K562 (cell line): Measurements from ENCODE around the gene CPLX3. TPM values are rescaled to one million over a fixed set of nuclear protein-coding genes. Genes with fewer than 3 reads are reported as not detected.
A peak's percentile ranks its signal among the peaks of the same experiment; 100 is the strongest.

Source experiments
- ATAC-seq: fragments of 200-7000 bp; cut with Tn5 transposase; 3 replicates; pipeline ENCODE4 v1.9.1; 2020; ENCODE audit warnings: moderate library complexity
- BruUV-seq: library from RNA; stranded (reverse); fragments of 400-500 nt; replicated peaks from 2 replicates; lab custom pipeline; 2021; lab: Mats Ljungman, UMichigan
- CTCF ChIA-PET: fragments of 300-600 bp; formaldehyde crosslinking; extraction: SDS; loops from one replicate; lab custom pipeline; 2021; ENCODE audit warnings: low intra/inter-chr PET ratio; lab: Yijun Ruan, JAX
- POLR2A ChIA-PET: fragments of 300-600, 350-650 bp; sonication (Branson Sonifier 250); formaldehyde crosslinking; extraction: SDS; loops from one replicate; lab custom pipeline; 2021; ENCODE audit warnings: antibody characterized with exemption, inconsistent platforms; lab: Yijun Ruan, JAX
- DNase-seq, 4 experiments: peaks; one replicate each; pipeline versions ENCODE4 v3.0.0 to v3.0.0-alpha.2; 2011 to 2018; ENCODE audit warnings: low spot score in 3 of 4, mixed read lengths in 3 of 4; ENCODE audit errors: extremely low read depth in 1 of 4
- FAIRE-seq: peaks from 2 replicates; lab custom pipeline; 2011; peaks lifted over from hg19 to GRCh38; lab: Jason Lieb, UNC
- H2AFZ ChIP-seq: 2 replicates; pipeline ENCODE4 v1.6.0; 2011; ENCODE audit warnings: low read depth, low read length, control low read depth, inconsistent platforms
- H3K27ac ChIP-seq: fragments of 200-600 bp; 3 replicates; pipeline ENCODE4 v1.8.0; 2011; ENCODE audit warnings: low read depth, mild to moderate bottlenecking, control low read depth, inconsistent platforms, low read length, moderate library complexity, mixed read lengths; ENCODE audit errors: extremely low read depth
- H3K27me3 ChIP-seq, 2 experiments: fragments of 300-600 bp in 1 of 2; 2 replicates in 1 of 2; 3 replicates in 1 of 2; pipeline versions ENCODE4 v1.6.0 to v1.8.0; 2011; ENCODE audit warnings: inconsistent platforms in 2 of 2, low read length in 2 of 2, mild to moderate bottlenecking in 1 of 2, mixed read lengths in 1 of 2, moderate library complexity in 1 of 2; ENCODE audit not compliant: control insufficient read depth in 2 of 2, insufficient read depth in 2 of 2
- H3K36me3 ChIP-seq: fragments of 300-600 bp; 3 replicates; pipeline ENCODE4 v1.8.0; 2011; ENCODE audit warnings: mild to moderate bottlenecking, low read length, inconsistent platforms; ENCODE audit not compliant: control insufficient read depth, insufficient read depth
- H3K4me1 ChIP-seq, 2 experiments: fragments of 200-600 bp in 1 of 2; replicated peaks in 1 of 2; 2 replicates in 1 of 2; 3 replicates in 1 of 2; pipeline versions ENCODE4 v1.5.1 to v1.8.0; 2011; ENCODE audit warnings: inconsistent platforms in 2 of 2, low read length in 2 of 2, mild to moderate bottlenecking in 1 of 2, mixed read lengths in 1 of 2, moderate library complexity in 1 of 2; ENCODE audit not compliant: control insufficient read depth in 2 of 2, insufficient read depth in 2 of 2
- H3K4me2 ChIP-seq: 2 replicates; pipeline ENCODE4 v1.6.1; 2011; ENCODE audit warnings: low read length, control low read depth, inconsistent platforms, mixed read lengths; ENCODE audit not compliant: insufficient read depth
- H3K4me3 ChIP-seq: fragments of 200-600 bp; sonication (generic), shearing (Covaris generic); 2 replicates; pipeline ENCODE4 v1.5.1; 2016; ENCODE audit warnings: control low read depth, inconsistent platforms
- H3K79me2 ChIP-seq: fragments of 200-600 bp; 3 replicates; pipeline ENCODE4 v1.8.0; 2011; ENCODE audit warnings: low read length, inconsistent platforms; ENCODE audit not compliant: control insufficient read depth, insufficient read depth
- H3K9ac ChIP-seq, 2 experiments: 2 replicates each; pipeline versions ENCODE4 v1.6.0 to v1.6.1; 2011; ENCODE audit warnings: low read depth in 2 of 2, low read length in 2 of 2, control low read depth in 1 of 2, inconsistent platforms in 1 of 2, mild to moderate bottlenecking in 1 of 2, mixed read lengths in 1 of 2; ENCODE audit not compliant: insufficient read depth in 1 of 2
- H3K9me1 ChIP-seq: one replicate; pipeline ENCODE4 v1.6.0; 2011; ENCODE audit warnings: inconsistent platforms, mild to moderate bottlenecking, low read length, moderate library complexity; ENCODE audit not compliant: control insufficient read depth, insufficient read depth
- H3K9me3 ChIP-seq: replicated peaks from 2 replicates; pipeline ENCODE4 v1.5.1; 2011; ENCODE audit warnings: low read depth, low read length, inconsistent platforms; ENCODE audit not compliant: control insufficient read depth, insufficient read depth
- H4K20me1 ChIP-seq: replicated peaks from 2 replicates; pipeline ENCODE4 v1.6.1; 2011; ENCODE audit warnings: low read length, inconsistent platforms, mixed read lengths; ENCODE audit not compliant: control insufficient read depth, insufficient read depth
- AFF1 ChIP-seq, 2 experiments: fragments of 450-650 bp; IDR thresholded peaks; 2 replicates each; pipeline ENCODE4 v1.6.1; 2018; ENCODE audit warnings: mild to moderate bottlenecking in 2 of 2, low read depth in 1 of 2; ENCODE audit not compliant: partially characterized antibody in 2 of 2
- DDX20 ChIP-seq: fragments of 450-650 bp; IDR thresholded peaks from 2 replicates; pipeline ENCODE4 v1.6.1; 2016; ENCODE audit warnings: missing genetic modification characterization, low read depth, mild to moderate bottlenecking, missing compliant biosample characterization, moderate library complexity
- ELF1 ChIP-seq: fragments of 200-800 bp; sonication (Bioruptor generic); IDR thresholded peaks from 2 replicates; pipeline ENCODE4 v1.6.1; 2016; ENCODE audit warnings: missing genetic modification characterization, missing compliant biosample characterization
- FOXO4 ChIP-seq: fragments of 450-650 bp; formaldehyde crosslinking; IDR thresholded peaks from 2 replicates; pipeline ENCODE4 v1.4.0; 2020; ENCODE audit warnings: mild to moderate bottlenecking, moderate library complexity
- LARP7 ChIP-seq: fragments of 450-650 bp; IDR thresholded peaks from 2 replicates; pipeline ENCODE4 v1.6.1; 2016
- MEF2D ChIP-seq: conservative IDR thresholded peaks from 2 replicates; pipeline ENCODE4 v1.6.1; 2016; ENCODE audit warnings: low read depth, missing genetic modification characterization, missing compliant biosample characterization
- MYC ChIP-seq, 2 experiments: fragments of 250-450 bp in 1 of 2; sonication (Bioruptor Pico) in 1 of 2; IDR thresholded peaks; 2 replicates each; pipeline versions ENCODE4 v1.5.1 to v1.6.1; 2012 to 2021; ENCODE audit warnings: low read depth in 2 of 2, borderline replicate concordance in 1 of 2, improper control_type of control experiment in 1 of 2, low read length in 1 of 2, mild to moderate bottlenecking in 1 of 2, moderate library complexity in 1 of 2
- SUPT5H ChIP-seq: fragments of 450-650 bp; IDR thresholded peaks from 2 replicates; pipeline ENCODE4 v1.6.1; 2016
- ZBTB1 ChIP-seq: sonication (generic); formaldehyde crosslinking; IDR thresholded peaks from 2 replicates; pipeline ENCODE4 v1.8.1; 2023; ENCODE audit warnings: missing genetic modification reagents, low read depth, mild to moderate bottlenecking, borderline replicate concordance
- ZNF280A ChIP-seq: fragments of 450-650 bp; IDR thresholded peaks from 2 replicates; pipeline ENCODE4 v1.6.1; 2018; ENCODE audit warnings: mild to moderate bottlenecking, low read depth; ENCODE audit not compliant: partially characterized antibody
- ZNF511 ChIP-seq: sonication (generic); formaldehyde crosslinking; IDR thresholded peaks from 2 replicates; pipeline ENCODE4 v1.8.0; 2022; ENCODE audit warnings: mild to moderate bottlenecking, missing genetic modification reagents
- ZNF766 ChIP-seq: fragments of 200-800 bp; sonication (Bioruptor generic); conservative IDR thresholded peaks from 2 replicates; pipeline ENCODE4 v1.6.1; 2016; ENCODE audit warnings: missing genetic modification characterization, missing compliant biosample characterization
- WGBS: fragments of 100-300 bp; shearing (Covaris generic); methylation state at CpG from one replicate; pipeline ENCODE4 v1.1.6; 2016; ENCODE audit warnings: low coverage, mixed read lengths; ENCODE audit not compliant: insufficient coverage; ENCODE audit errors: missing lambda C conversion rate; 5-methylcytosine and 5-hydroxymethylcytosine counted together
- in situ Hi-C: fragments of 300-500 bp; cut with MboI; formaldehyde crosslinking; loops from 4 replicates; pipeline ENCODE4 v1.15.0; 2018; ENCODE audit warnings: inconsistent platforms, mixed read lengths
- intact Hi-C: fragments of 100-400 bp; cut with micrococcal nuclease; formaldehyde crosslinking; loops from 2 replicates; pipeline ENCODE4 v1.14.2; 2022
- polyA plus RNA-seq, 8 experiments: library from polyadenylated mRNA; depleted of rRNA in 4 of 8; stranded (reverse) in 5 of 8; unstranded in 3 of 8; fragments of >200 nt; fragmentation: Nextera tagmentation in 2 of 8; fragmentation: Illumina TruSeq in 1 of 8; extraction: Ambion mirVana in 2 of 8; extraction: Trizol in 1 of 8; gene quantifications; 2 replicates each; pipeline versions ENCODE4 v1.2.1 to v1.2.3, GENCODE V29; 2011 to 2014; ENCODE audit warnings: inconsistent platforms in 1 of 8, missing spikeins in 1 of 8
- total RNA-seq, 7 experiments: library from RNA; depleted of rRNA in 6 of 7; stranded (reverse); fragments of >200 nt in 6 of 7; fragmentation: Illumina TruSeq in 2 of 7; extraction: Trizol in 2 of 7; gene quantifications; 2 replicates each; pipeline versions ENCODE4 v1.2.1 to v1.2.3, GENCODE V29; 2011 to 2021; ENCODE audit warnings: low replicate concordance in 1 of 7

Gene CPLX3
- total and polyA plus RNA-seq, 9 of the 15 experiments (the other 6 are each of a cell fraction or from before 2014, with no cell fraction given): not detected

GRCh38 chr15:74830868-74831267 is 4.4 kb downstream of the CPLX3 start (continued):
- no peak for TF ChIP-seq AFF1 (IDR thresholded peaks at IDR 0.05; ENCODE audit: low read depth in 1 of 2, partially characterized antibody in 2 of 2)
- no peak for TF ChIP-seq ZNF280A
- TF ChIP-seq, all 486 proteins: peak for 0

GRCh38 chr15:74831813-74832495 is 5.5 kb downstream of the CPLX3 start:
- Histone ChIP-seq H4K20me1 (peaks cover 17% of the 10 kb centered on the region; the same call in 1 of the 2 replicates), H3K9me3 (no peaks in the 10 kb centered on the region), H3K4me2 (no peak overlapping the region), H3K79me2 (no peaks in the 10 kb centered on the region), H3K9me1 (no peaks in the 10 kb centered on the region), H2AFZ (no peak overlapping the region), H3K27ac (no peak overlapping the region), H3K4me1 (peaks cover 0 to 8% of the 10 kb centered on the region in 2 experiments; a peak in 1 of 5 replicates), H3K36me3 (peaks cover 15% of the 10 kb centered on the region; the same call in 1 of the 3 replicates), H3K27me3 (peaks cover 15 to 33% of the 10 kb centered on the region in 2 experiments; a peak in 4 of 5 replicates), H3K4me3 (no peak overlapping the region), H3K9ac (peak overlapping the region in 1 of 2 experiments; percentile 43; a peak in 2 of 4 replicates)
- no peak for FAIRE-seq
- DNase-seq: no peak
- intact Hi-C loops (no loop called here), in situ Hi-C loops (no loop called here)
- CTCF ChIA-PET: no interaction called here
- WGBS: 24% methylated on average over 14 of the region's 15 CpGs
- POLR2A ChIA-PET: no interaction called here
- ATAC-seq: no peak
- no TSS peak for BruUV-seq
- TF ChIP-seq ZNF511 (CRISPR knock-in tag): no peak
- no peak for TF ChIP-seq FOXO4 (CRISPR knock-in tag)
- TF ChIP-seq SUPT5H: no peak
- TF ChIP-seq MEF2D (tag): no peak
- no peak for TF ChIP-seq LARP7
- no peak for TF ChIP-seq ELF1 (tag)
- no peak for TF ChIP-seq DDX20
- TF ChIP-seq ZNF766 (CRISPR knock-in tag): no peak
- TF ChIP-seq ZBTB1: no peak
- no peak for TF ChIP-seq MYC (IDR thresholded peaks at IDR 0.05; ENCODE audit: low read depth, low read length)
- no peak for TF ChIP-seq MYC (CRISPR knock-in tag; IDR thresholded peaks at IDR 0.05; ENCODE audit: borderline replicate concordance, low read depth)
